Bronchial smooth muscle cell (primary cell): ENCODE measurements around the gene ANKRD44. TPM values are rescaled to one million over a fixed set of nuclear protein-coding genes. Genes with fewer than 3 reads are reported as not detected.

Source experiments
- total RNA-seq: library from RNA; depleted of rRNA; stranded (reverse); fragments of >200 nt; gene quantifications from 2 replicates; pipeline ENCODE4 v1.2.1, GENCODE V29; 2014

ANKRD44 gene
- 9.4 and 9.9 TPM in 2 replicates for total RNA-seq

DNA sequence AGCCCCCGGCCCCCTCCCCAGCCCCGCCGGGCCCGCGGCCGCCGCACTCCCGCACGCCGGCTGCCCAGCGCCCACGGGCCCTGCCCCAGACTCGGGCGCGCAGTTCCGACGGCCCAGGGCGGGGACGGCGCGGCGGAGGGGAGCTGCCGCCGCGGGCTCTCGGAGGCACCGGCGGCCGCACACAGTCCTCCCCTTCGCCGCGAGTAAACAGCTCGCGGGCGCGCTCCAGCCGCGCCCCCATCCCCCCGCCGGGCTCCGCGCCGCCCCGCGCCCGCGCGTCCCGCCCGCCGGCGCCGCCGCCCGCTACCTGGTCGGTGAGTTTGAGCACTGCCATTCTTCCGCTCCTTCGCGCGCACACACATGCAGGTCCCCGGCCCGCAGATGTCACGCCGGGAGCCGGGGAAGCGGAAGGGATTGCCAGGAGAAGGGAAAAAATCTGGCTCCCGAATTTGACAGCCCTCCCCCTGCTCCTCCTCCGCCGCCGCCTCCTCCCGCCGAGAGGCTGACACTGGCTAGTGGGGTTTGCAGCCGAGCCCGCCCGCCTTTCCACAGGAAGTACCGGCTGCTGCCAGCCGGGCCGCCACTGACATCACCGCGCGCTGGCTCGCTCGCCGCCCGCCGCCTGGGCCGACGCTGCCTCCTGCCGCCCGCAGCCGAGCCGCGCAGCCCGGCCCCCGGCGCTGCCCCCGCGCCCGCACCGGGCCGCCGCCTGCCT lies at the start of gene ANKRD44:
Gene ANKRD44 (minus strand): TSS at position 510 of the 715 bp plus-strand sequence. CDS start 176 bp downstream, at position 334.

Other genes with a start within 250 kb of the ANKRD44 start
- 181 and 224 TPM in 2 replicates for gene SF3B1, start 124.2 kb upstream of the ANKRD44 start, total RNA-seq
- gene COQ10B, start 142.8 kb upstream of the ANKRD44 start, total RNA-seq, result 30.7 and 40.0 TPM in 2 replicates
- gene HSPD1, start 189.1 kb upstream of the ANKRD44 start, total RNA-seq, result 149 and 159 TPM in 2 replicates
- 55.6 and 102 TPM in 2 replicates for gene HSPE1, start 189.6 kb upstream of the ANKRD44 start, total RNA-seq
- 18.9 and 19.8 TPM in 2 replicates for gene MOB4, start 205.3 kb upstream of the ANKRD44 start, total RNA-seq